ENCODE data around the gene ZNF326. TPM values are rescaled to one million over a fixed set of nuclear protein-coding genes. Genes with fewer than 3 reads are reported as not detected.

The ZNF326 gene
- total RNA-seq: 10 to 100 TPM in 7 of 9 donors, 1 to 10 TPM in 2; 4.1 to 19.1 (median 14.7) TPM
- 10 to 100 TPM; 10.6 to 28.3 (median 18.3) TPM for polyA plus RNA-seq
- long read RNA-seq, donor 1, partial matches to known transcripts: 13 of 18 reads
- long read RNA-seq, donor 1, other reads (novel, unspliced or antisense): 0 of 18 reads
- long read RNA-seq, donor 2, partial matches to known transcripts: 5 of 10 reads
- long read RNA-seq, donor 2, other reads (novel, unspliced or antisense): 0 of 10 reads
- long read RNA-seq, donor 3, partial matches to known transcripts: 6 of 8 reads
- long read RNA-seq, donor 3, other reads (novel, unspliced or antisense): 0 of 8 reads
- long read RNA-seq, donor 4, partial matches to known transcripts: 6 of 9 reads
- long read RNA-seq, donor 4, other reads (novel, unspliced or antisense): 3 of 9 reads
- long read RNA-seq, donor 5, partial matches to known transcripts: 3 of 14 reads
- long read RNA-seq, donor 5, other reads (novel, unspliced or antisense): 8 of 14 reads
- long read RNA-seq, donor 6, partial matches to known transcripts: 6 of 12 reads
- long read RNA-seq, donor 6, other reads (novel, unspliced or antisense): 3 of 12 reads
- long read RNA-seq, donor 7, partial matches to known transcripts: 0 of 2 reads
- long read RNA-seq, donor 7, other reads (novel, unspliced or antisense): 0 of 2 reads
- long read RNA-seq, donor 8, partial matches to known transcripts: 0 of 3 reads
- long read RNA-seq, donor 8, other reads (novel, unspliced or antisense): 0 of 3 reads
- long read RNA-seq, donor 9, partial matches to known transcripts: 0 of 2 reads
- long read RNA-seq, donor 9, other reads (novel, unspliced or antisense): 0 of 2 reads
- long read RNA-seq, donor 10, partial matches to known transcripts: 0 of 3 reads
- long read RNA-seq, donor 10, other reads (novel, unspliced or antisense): 0 of 3 reads

GRCh38 chr1:89994805-89995597 is at the start of gene ZNF326:
ZNF326 (plus strand) TSS chr1:89995110; CDS start chr1:89995258, 148 bp downstream.
- TF ChIP-seq CTCF (IDR thresholded peaks at IDR 0.05) (peak in 1 of 6 experiments; percentile 6), POLR2A (IDR thresholded peaks at IDR 0.05) (peak; percentile 96 to 99)
- no peaks in the 10 kb centered on the region for H3K27me3 ChIP-seq
- no peaks in the 10 kb centered on the region for H3K36me3 ChIP-seq (replicated peaks in 1 of 2)

DNA sequence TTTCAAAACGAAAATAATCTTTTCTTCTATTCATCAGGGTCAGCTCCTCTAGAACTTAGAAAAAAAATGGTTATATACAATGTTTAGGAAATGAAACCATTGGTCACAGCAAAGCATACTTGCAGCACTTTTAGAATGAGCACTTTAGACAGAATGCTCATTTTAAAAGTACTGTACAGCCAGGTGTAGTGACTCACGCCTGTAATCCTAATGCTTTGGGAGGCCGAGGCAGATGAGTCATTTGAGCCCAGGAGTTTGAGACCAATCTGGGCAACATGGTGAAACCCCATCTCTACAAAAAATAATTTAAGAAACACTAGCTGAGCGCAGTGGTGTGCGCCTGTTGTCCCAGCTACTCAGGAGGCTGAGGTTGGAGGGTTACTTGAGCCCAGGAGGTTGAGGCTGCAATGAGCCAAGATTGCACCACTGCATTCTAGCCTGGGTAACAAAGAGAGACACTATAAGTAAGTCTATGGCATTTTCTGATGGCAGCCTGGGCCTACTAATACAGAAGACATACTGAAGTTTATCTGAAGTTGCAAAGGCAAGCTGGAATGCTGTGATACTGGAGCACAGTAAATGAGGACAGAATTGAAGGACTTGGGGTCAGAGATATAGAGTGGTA is 48.9 kb upstream of the ZNF326 start:
- H3K4me1 ChIP-seq (replicated peaks in 1 of 2): peaks cover 0 to 16% of the 10 kb centered on the region in 2 donors
- no peaks in the 10 kb centered on the region for H3K27me3 ChIP-seq
- DNase-seq: no peak
- intact Hi-C loops (cut with DNase I): no loop called here
- H3K4me3 ChIP-seq: no peak overlapping the region
- 70 to 79% (median 77%) methylated on average over 5 of the region's 5 CpGs for WGBS, 4 donors
- H3K9me3 ChIP-seq (replicated peaks in 1 of 3): no peaks in the 10 kb centered on the region
- no peak for TF ChIP-seq POLR2A (IDR thresholded peaks at IDR 0.05)
- no peak for TF ChIP-seq CTCF (IDR thresholded peaks at IDR 0.05)
- no peaks in the 10 kb centered on the region for H3K36me3 ChIP-seq (replicated peaks in 1 of 2)
- no peak overlapping the region for H3K27ac ChIP-seq

More at GRCh38 chr1:89994805-89995597, at the start of gene ZNF326:
- intact Hi-C loops (cut with DNase I): no loop called here
- Histone ChIP-seq H3K9me3 (replicated peaks in 1 of 3) (no peaks in the 10 kb centered on the region), H3K4me3 (peak within 1 kb of the TSS; percentile 31 to 97 (median 74)), H3K4me1 (replicated peaks in 1 of 2) (peaks cover 24 to 35% of the 10 kb centered on the region in 2 donors), H3K27ac (peak within 1 kb of the TSS; percentile 95 to 99 (median 97))
- DNase-seq: peak; percentile 96 to 98 (median 97)
- WGBS, 4 donors: 0 to 2% (median 0%) methylated on average over 26 to 88 of the region's 88 CpGs

- 25 to 41% (median 26%) methylated on average over 1 of the region's 1 CpG for WGBS, 4 donors
- no peaks in the 10 kb centered on the region for H3K9me3 ChIP-seq (replicated peaks in 1 of 3)
- peaks cover 0 to 16% of the 10 kb centered on the region in 2 donors for H3K4me1 ChIP-seq (replicated peaks in 1 of 2)
- intact Hi-C loops (cut with DNase I): no loop called here
- no peak for DNase-seq
- H3K27me3 ChIP-seq: no peaks in the 10 kb centered on the region
- TF ChIP-seq POLR2A (IDR thresholded peaks at IDR 0.05) (no peak), CTCF (IDR thresholded peaks at IDR 0.05) (no peak)
- H3K27ac ChIP-seq: no peak overlapping the region
- no peak overlapping the region for H3K4me3 ChIP-seq
- no peaks in the 10 kb centered on the region for H3K36me3 ChIP-seq (replicated peaks in 1 of 2)
Observed at GRCh38 chr1:89946532-89946931, 48.4 kb upstream of the ZNF326 start.

All from adrenal gland (tissue), 19 donors.